ENCODE measurements around the gene DLX5. TPM values are rescaled to one million over a fixed set of nuclear protein-coding genes. Genes with fewer than 3 reads are reported as not detected.

Gene DLX5
- total and polyA plus RNA-seq, 2 of the 4 experiments (the other 2 are of a cell fraction): not detected

DNA sequence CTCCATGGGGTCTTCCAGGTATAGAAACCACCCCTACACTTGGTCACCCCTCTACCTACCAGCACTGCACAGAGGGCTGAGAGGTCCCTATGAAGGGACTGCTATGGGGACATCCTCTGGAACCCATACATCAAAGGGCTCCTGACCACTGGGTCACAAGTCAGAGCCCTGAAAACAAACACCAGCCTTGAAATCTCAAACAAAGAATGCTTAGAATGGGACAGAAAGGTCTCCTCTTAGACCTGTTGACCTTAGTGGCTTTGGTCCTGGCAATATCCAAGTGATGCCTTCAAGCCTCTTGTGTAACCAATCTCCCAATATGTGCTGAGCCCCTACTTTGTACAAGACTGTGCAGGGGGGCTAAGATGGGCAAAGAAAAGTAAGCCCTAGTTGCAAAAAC is 53.9 kb downstream of the DLX5 start:
- no peak overlapping the region for H2BK15ac ChIP-seq (ENCODE audit: low read depth, low read length)
- no peaks in the 10 kb centered on the region for H3K79me1 ChIP-seq (ENCODE audit: low read depth in 1 of 2, low read length in 2 of 2)
- no peak overlapping the region for H2AFZ ChIP-seq (replicated peaks; ENCODE audit: low read length, poor library complexity)
- H3K4me3 ChIP-seq (ENCODE audit: insufficient read depth, low read depth, low read length): no peak overlapping the region
- DNase-seq (no peak), ATAC-seq (ENCODE audit: low read depth) (no peak)
- no peaks in the 10 kb centered on the region for H3K9me3 ChIP-seq (ENCODE audit: control insufficient read depth, insufficient read depth, low read length)
- H2BK5ac ChIP-seq (ENCODE audit: low read depth, low read length, poor library complexity, severe bottlenecking): no peak overlapping the region
- H3K9me1 ChIP-seq (ENCODE audit: insufficient read depth, low read length): no peaks in the 10 kb centered on the region
- no peaks in the 10 kb centered on the region for H3K36me3 ChIP-seq (ENCODE audit: control insufficient read depth, insufficient read depth, low read length)
- H3K4me1 ChIP-seq (ENCODE audit: control insufficient read depth, insufficient read depth, low read length): no peaks in the 10 kb centered on the region
- H4K91ac ChIP-seq (ENCODE audit: insufficient read depth, low read depth, low read length): no peak overlapping the region
- TF ChIP-seq CHD1 (IDR thresholded peaks at IDR 0.05; ENCODE audit: low read depth, low read length) (no peak), MAFK (IDR thresholded peaks at IDR 0.05; ENCODE audit: low read depth, low read length) (no peak), FOS (IDR thresholded peaks at IDR 0.05; ENCODE audit: low read depth, low read length) (no peak), RAD21 (IDR thresholded peaks at IDR 0.05; ENCODE audit: low read length) (no peak), BHLHE40 (IDR thresholded peaks at IDR 0.05; ENCODE audit: low read depth, low read length) (no peak), CTCF (conservative IDR thresholded peaks at IDR 0.05; ENCODE audit: low read depth, low read length) (no peak), SMC3 (IDR thresholded peaks at IDR 0.05; ENCODE audit: low read depth, low read length) (no peak), ELK1 (IDR thresholded peaks at IDR 0.05; ENCODE audit: borderline replicate concordance, low read depth, low read length) (no peak), POLR2A (IDR thresholded peaks at IDR 0.05; ENCODE audit: low read depth, low read length) (no peak), RFX5 (IDR thresholded peaks at IDR 0.05; ENCODE audit: low read depth, low read length) (no peak), MAZ (IDR thresholded peaks at IDR 0.05; ENCODE audit: borderline replicate concordance, low read depth, low read length) (no peak), RCOR1 (IDR thresholded peaks at IDR 0.05; ENCODE audit: insufficient replicate concordance, low read length) (no peak), CEBPB (IDR thresholded peaks at IDR 0.05; ENCODE audit: low read depth, low read length) (no peak)
- TF ChIP-seq, protein P1, sequence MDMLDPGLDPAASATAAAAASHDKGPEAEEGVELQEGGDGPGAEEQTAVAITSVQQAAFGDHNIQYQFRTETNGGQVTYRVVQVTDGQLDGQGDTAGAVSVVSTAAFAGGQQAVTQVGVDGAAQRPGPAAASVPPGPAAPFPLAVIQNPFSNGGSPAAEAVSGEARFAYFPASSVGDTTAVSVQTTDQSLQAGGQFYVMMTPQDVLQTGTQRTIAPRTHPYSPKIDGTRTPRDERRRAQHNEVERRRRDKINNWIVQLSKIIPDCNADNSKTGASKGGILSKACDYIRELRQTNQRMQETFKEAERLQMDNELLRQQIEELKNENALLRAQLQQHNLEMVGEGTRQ (IDR thresholded peaks at IDR 0.05; ENCODE audit: low read depth, low read length): no peak
- no peak overlapping the region for H2AK5ac ChIP-seq (ENCODE audit: low read depth, low read length)
- no peaks in the 10 kb centered on the region for H3K27me3 ChIP-seq (ENCODE audit: control insufficient read depth, insufficient read depth, low read length)
- no peak overlapping the region for H3K18ac ChIP-seq (ENCODE audit: low read depth, low read length)
- H3K56ac ChIP-seq (ENCODE audit: extremely low read depth, insufficient read depth, low read length): no peak overlapping the region
- H4K5ac ChIP-seq (ENCODE audit: low read depth, low read length): no peak overlapping the region
- H3K14ac ChIP-seq (replicated peaks; ENCODE audit: low read depth, low read length): no peak overlapping the region
- H3K27ac ChIP-seq (ENCODE audit: insufficient read depth, low read length): no peak overlapping the region
- intact Hi-C loops (cut with micrococcal nuclease) (no loop called here), dilution Hi-C loops (cut with HindIII; ENCODE audit: low sequenced_read_pairs, unreplicated experiment) (no loop called here), in situ Hi-C loops (cut with MboI; ENCODE audit: low sequenced_read_pairs) (no loop called here)
- no peak overlapping the region for H2BK20ac ChIP-seq (ENCODE audit: low read depth, low read length)
- H2BK120ac ChIP-seq (ENCODE audit: low read depth, low read length): no peak overlapping the region
- ChIA-PET CTCF (no interaction called here), POLR2A (ENCODE audit: unreplicated experiment) (no interaction called here)
- no peak overlapping the region for H4K8ac ChIP-seq (ENCODE audit: low read depth in 2 of 2, low read length in 2 of 2)
- no TSS peak for BruUV-seq (replicated peaks)
- peak overlapping the region; percentile 25 for H2AK9ac ChIP-seq (replicated peaks; ENCODE audit: low read depth, low read length, poor library complexity)
- no peak overlapping the region for H3K9ac ChIP-seq (ENCODE audit: low read depth, low read length)
- H3K23ac ChIP-seq (ENCODE audit: low read depth, low read length): no peak overlapping the region
- H4K20me1 ChIP-seq (ENCODE audit: insufficient read depth, low read length): no peaks in the 10 kb centered on the region
- no peak overlapping the region for H3K4ac ChIP-seq (ENCODE audit: low read depth, low read length)
- no peak overlapping the region for H3K4me2 ChIP-seq (ENCODE audit: low read depth, low read length)

Data from IMR-90 (cell line).